ENCODE data around the gene STIM1. TPM values are rescaled to one million over a fixed set of nuclear protein-coding genes. Genes with fewer than 3 reads are reported as not detected.

STIM1 gene
- total RNA-seq, 3 donors from 2014 or later (not counting 1 experiment from before 2014, with no cell fraction given) = 171 to 187 (median 175) TPM

DNA sequence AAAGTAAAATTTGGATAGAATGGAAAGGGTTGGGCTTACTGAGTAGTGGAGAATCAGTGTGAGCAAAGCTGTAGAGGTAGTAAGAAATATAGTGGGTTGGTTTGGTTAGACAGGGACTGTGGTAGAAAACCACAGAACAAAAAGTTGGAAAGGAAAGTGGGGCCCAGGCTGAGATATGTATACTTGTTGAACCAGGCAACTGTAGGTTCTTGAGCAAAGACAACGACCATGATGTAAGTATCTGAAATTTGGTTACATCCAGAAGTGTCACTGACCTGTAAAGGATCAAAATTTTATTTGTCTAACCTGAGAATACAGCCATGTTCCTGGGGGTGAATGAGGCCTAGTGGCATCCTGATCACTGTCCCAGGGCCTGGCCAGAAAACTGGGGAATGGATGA is 114.1 kb downstream of the STIM1 start:
- DNase-seq (peak in 1 of 2 donors; percentile 32), ATAC-seq (peak; percentile 32 to 66 (median 49))
- Histone ChIP-seq H3K36me3 (ENCODE audit: control insufficient read depth, insufficient read depth, low read length) (peaks cover 12% of the 10 kb centered on the region), H3K27ac (ENCODE audit: low read length) (no peak overlapping the region), H3K4me3 (ENCODE audit: low read length) (no peak overlapping the region), H3K27me3 (ENCODE audit: control insufficient read depth, insufficient read depth, low read length) (no peaks in the 10 kb centered on the region), H3K4me1 (ENCODE audit: control insufficient read depth, insufficient read depth, low read length) (peaks cover 12% of the 10 kb centered on the region), H3K9me3 (ENCODE audit: control insufficient read depth, insufficient read depth, low read length) (no peaks in the 10 kb centered on the region)
- Mint-ChIP-seq H3K27ac (peak overlapping the region; percentile 77 to 86), H3K4me1 (peaks cover 75 to 80% of the 10 kb centered on the region in 2 donors), H3K4me3 (peak overlapping the region; percentile 35), H3K27me3 (ENCODE audit: low read depth in 2 of 2) (no peaks in the 10 kb centered on the region), H3K36me3 (peaks cover 5% of the 10 kb centered on the region), H3K9me3 (no peaks in the 10 kb centered on the region)
- 4% methylated on average over 1 of the region's 1 CpG for WGBS (ENCODE audit: insufficient coverage)
- TF ChIP-seq, protein P1, sequence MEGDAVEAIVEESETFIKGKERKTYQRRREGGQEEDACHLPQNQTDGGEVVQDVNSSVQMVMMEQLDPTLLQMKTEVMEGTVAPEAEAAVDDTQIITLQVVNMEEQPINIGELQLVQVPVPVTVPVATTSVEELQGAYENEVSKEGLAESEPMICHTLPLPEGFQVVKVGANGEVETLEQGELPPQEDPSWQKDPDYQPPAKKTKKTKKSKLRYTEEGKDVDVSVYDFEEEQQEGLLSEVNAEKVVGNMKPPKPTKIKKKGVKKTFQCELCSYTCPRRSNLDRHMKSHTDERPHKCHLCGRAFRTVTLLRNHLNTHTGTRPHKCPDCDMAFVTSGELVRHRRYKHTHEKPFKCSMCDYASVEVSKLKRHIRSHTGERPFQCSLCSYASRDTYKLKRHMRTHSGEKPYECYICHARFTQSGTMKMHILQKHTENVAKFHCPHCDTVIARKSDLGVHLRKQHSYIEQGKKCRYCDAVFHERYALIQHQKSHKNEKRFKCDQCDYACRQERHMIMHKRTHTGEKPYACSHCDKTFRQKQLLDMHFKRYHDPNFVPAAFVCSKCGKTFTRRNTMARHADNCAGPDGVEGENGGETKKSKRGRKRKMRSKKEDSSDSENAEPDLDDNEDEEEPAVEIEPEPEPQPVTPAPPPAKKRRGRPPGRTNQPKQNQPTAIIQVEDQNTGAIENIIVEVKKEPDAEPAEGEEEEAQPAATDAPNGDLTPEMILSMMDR (IDR thresholded peaks at IDR 0.05) = no peak
- intact Hi-C loops (cut with micrococcal nuclease) = no loop called here

DNA sequence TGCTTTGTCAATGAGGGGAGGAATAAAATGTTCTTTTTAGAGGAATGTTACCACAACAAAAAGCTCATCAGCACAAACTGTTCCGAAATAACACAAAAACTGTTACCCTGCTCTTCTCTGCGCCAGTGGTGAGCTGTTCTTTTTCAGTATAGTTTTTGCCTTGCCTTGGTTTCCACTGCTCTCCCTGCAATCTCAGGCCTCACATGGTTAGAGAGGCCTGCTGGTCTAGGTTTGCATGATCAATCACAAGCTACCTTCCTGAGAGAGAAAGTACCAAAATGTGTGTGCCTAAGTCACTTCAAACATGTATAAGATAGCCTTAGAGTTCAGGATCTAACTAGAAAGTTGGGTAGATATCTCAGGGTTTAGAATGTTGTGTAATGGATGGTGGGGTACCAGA is 114.6 kb downstream of the STIM1 start:
- H3K4me1 Mint-ChIP-seq = peaks cover 75 to 81% of the 10 kb centered on the region in 2 donors
- H3K27me3 ChIP-seq (ENCODE audit: control insufficient read depth, insufficient read depth, low read length) = no peaks in the 10 kb centered on the region
- no peaks in the 10 kb centered on the region for H3K9me3 Mint-ChIP-seq
- intact Hi-C loops (cut with micrococcal nuclease) = no loop called here
- H3K4me1 ChIP-seq (ENCODE audit: control insufficient read depth, insufficient read depth, low read length) = peaks cover 12% of the 10 kb centered on the region
- H3K4me3 Mint-ChIP-seq = peak overlapping the region; percentile 53
- TF ChIP-seq, protein P1 (IDR thresholded peaks at IDR 0.05) = no peak
- peaks cover 5% of the 10 kb centered on the region for H3K36me3 Mint-ChIP-seq
- peaks cover 12% of the 10 kb centered on the region for H3K36me3 ChIP-seq (ENCODE audit: control insufficient read depth, insufficient read depth, low read length)
- ATAC-seq (no peak), DNase-seq (no peak)
- no peaks in the 10 kb centered on the region for H3K27me3 Mint-ChIP-seq (ENCODE audit: low read depth in 2 of 2)
- H3K27ac Mint-ChIP-seq = peak overlapping the region; percentile 77 to 86
- no peaks in the 10 kb centered on the region for H3K9me3 ChIP-seq (ENCODE audit: control insufficient read depth, insufficient read depth, low read length)
- H3K27ac ChIP-seq (ENCODE audit: low read length) = no peak overlapping the region
- WGBS (ENCODE audit: insufficient coverage) = 91% methylated on average over 2 of the region's 2 CpGs
- no peak overlapping the region for H3K4me3 ChIP-seq (ENCODE audit: low read length)

DNA sequence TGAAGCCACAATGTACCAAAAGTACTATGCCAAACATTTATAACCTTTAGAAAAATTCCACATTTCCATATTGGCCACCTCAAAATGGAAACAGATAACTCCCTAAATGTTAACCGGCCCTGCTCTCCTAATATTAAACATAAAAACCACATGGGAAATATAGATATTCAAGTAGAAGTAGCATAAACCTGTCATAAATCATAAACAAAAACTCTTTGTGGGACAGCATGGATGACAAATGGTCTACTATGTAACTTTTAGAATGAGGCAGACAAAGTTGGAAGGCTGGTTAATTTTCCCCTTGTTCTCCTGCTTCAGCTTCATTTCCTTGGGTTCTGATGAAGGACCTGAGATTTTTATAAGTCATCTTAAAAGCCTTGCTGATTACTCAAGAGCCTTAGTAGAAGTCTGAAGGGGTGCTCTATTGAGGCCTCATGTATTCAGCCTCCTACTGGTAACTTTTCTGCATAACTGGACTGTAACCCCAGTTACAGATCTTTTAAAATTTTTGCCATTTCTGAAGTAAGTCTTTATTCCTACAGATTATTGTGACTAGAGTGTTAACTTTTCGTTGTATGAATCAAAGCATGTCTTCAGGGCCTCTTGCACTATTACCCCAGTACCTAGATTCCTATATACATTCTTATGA is 116.4 kb downstream of the STIM1 start:
- WGBS (ENCODE audit: insufficient coverage) = 75% methylated on average over 1 of the region's 2 CpGs
- intact Hi-C loops (cut with micrococcal nuclease) = no loop called here
- H3K36me3 Mint-ChIP-seq = peaks cover 5% of the 10 kb centered on the region

More for the DNA sequence above, 116.4 kb downstream of the STIM1 start:
- Mint-ChIP-seq H3K4me1 (peaks cover 76 to 81% of the 10 kb centered on the region in 2 donors), H3K27me3 (ENCODE audit: low read depth in 2 of 2) (no peaks in the 10 kb centered on the region), H3K27ac (peak overlapping the region; percentile 77 to 85), H3K4me3 (peak overlapping the region; percentile 22), H3K9me3 (no peaks in the 10 kb centered on the region)
- Histone ChIP-seq H3K9me3 (ENCODE audit: control insufficient read depth, insufficient read depth, low read length) (no peaks in the 10 kb centered on the region), H3K4me1 (ENCODE audit: control insufficient read depth, insufficient read depth, low read length) (peaks cover 12% of the 10 kb centered on the region), H3K4me3 (ENCODE audit: low read length) (no peak overlapping the region), H3K27ac (ENCODE audit: low read length) (no peak overlapping the region), H3K36me3 (ENCODE audit: control insufficient read depth, insufficient read depth, low read length) (peaks cover 12% of the 10 kb centered on the region), H3K27me3 (ENCODE audit: control insufficient read depth, insufficient read depth, low read length) (no peaks in the 10 kb centered on the region)
- ATAC-seq (peak in 2 of 3 donors; percentile 70 to 80), DNase-seq (peak in 1 of 2 donors; percentile 29)
- TF ChIP-seq, protein P1 (IDR thresholded peaks at IDR 0.05) = peak; percentile 19
